Right cardiac atrium (tissue), 5 donors: ENCODE data around the gene ENDOV. TPM values are rescaled to one million over a fixed set of nuclear protein-coding genes. Genes with fewer than 3 reads are reported as not detected.
A peak's percentile ranks its signal among the peaks of the same experiment; 100 is the strongest.

Experiments used
- ATAC-seq, 2 donors: fragments of 200-7000 bp; cut with Tn5 transposase; one replicate each; pipeline versions ENCODE4 v1.8.0 to v1.9.1; 2020; ENCODE audit warnings: moderate library complexity in 2 of 2, mild to moderate bottlenecking in 1 of 2
- DNase-seq, 3 donors: peaks; one replicate each; pipeline ENCODE4 v3.0.0-alpha.2; 2020
- H3K27ac ChIP-seq: one replicate; pipeline ENCODE4 v1.5.1; 2013; ENCODE audit warnings: mild to moderate bottlenecking, low read length, control low read depth, moderate library complexity
- H3K27me3 ChIP-seq: one replicate; pipeline ENCODE4 v1.6.1; 2013; ENCODE audit not compliant: control insufficient read depth, insufficient read depth
- H3K4me1 ChIP-seq: one replicate; pipeline ENCODE4 v1.6.1; 2013; ENCODE audit warnings: low read length; ENCODE audit not compliant: control insufficient read depth, insufficient read depth
- H3K4me3 ChIP-seq: one replicate; pipeline ENCODE4 v1.5.1; 2013; ENCODE audit warnings: low read length, control low read depth
- H3K9me3 ChIP-seq: one replicate; pipeline ENCODE4 v1.6.1; 2013; ENCODE audit warnings: low read length; ENCODE audit not compliant: control insufficient read depth
- WGBS: extraction: QIAGEN DNeasy Blood & Tissue Kit; methylation state at CpG from one replicate; pipeline ENCODE4 v1.1.7; 2013; 5-methylcytosine and 5-hydroxymethylcytosine counted together
- intact Hi-C, 4 donors: fragments of 100-400 bp; cut with DNase I; formaldehyde crosslinking; loops; one replicate each; pipeline versions ENCODE4 v1.11.0 to v1.14.0; 2022 to 2023
- microRNA-seq, 2 donors: library from miRNA; unstranded; fragments of <30 nt; microRNA quantifications; one replicate each; pipeline ENCODE4 v1.2.0, GENCODE V29; 2020 to 2021
- polyA plus RNA-seq: library from polyadenylated mRNA; stranded (reverse); fragments of 200-250 nt; gene quantifications from one replicate; pipeline ENCODE4 v1.2.3, GENCODE V29; 2013
- total RNA-seq, 4 donors: library from RNA; stranded (reverse); fragmentation: NEBNext Ultra II Directional; extraction: Animal tissue kit (Norgen Biotek cat#: 25700); gene quantifications; one replicate each; pipeline ENCODE4 v1.2.1, GENCODE V29; 2021
- donor health status: healthy with polysubstance abuse.
- donor health status: DM: no; HTN: yes; CAD: no.
- donor health status: DM: no; HTN: no; CAD: no.
- donor health status: DM: no; HTN: yes; CAD: no; lungs with severe emphysema.
- donor health status: DM: yes; HTN: yes; CAD: no.

Gene ENDOV
- total and polyA plus RNA-seq, 5 donors = 7.8 to 12.1 (median 9.6) TPM

GRCh38 chr17:80479246-80479566, 64.2 kb downstream of the ENDOV start:
- peak in 2 of 3 donors; percentile 9 to 16 for DNase-seq
- H3K27ac ChIP-seq = no peak overlapping the region
- 51% methylated on average over 9 of the region's 9 CpGs for WGBS
- H3K27me3 ChIP-seq = no peaks in the 10 kb centered on the region
- H3K4me1 ChIP-seq = peaks cover 2% of the 10 kb centered on the region
- no peak overlapping the region for H3K4me3 ChIP-seq
- no peak for ATAC-seq
- H3K9me3 ChIP-seq = no peaks in the 10 kb centered on the region
- intact Hi-C loops = no loop called here

- peaks cover 2% of the 10 kb centered on the region for H3K4me1 ChIP-seq
- H3K27me3 ChIP-seq = no peaks in the 10 kb centered on the region
- no peak overlapping the region for H3K4me3 ChIP-seq
- DNase-seq = peak in 1 of 3 donors; percentile 10
- ATAC-seq = no peak
- intact Hi-C loops = no loop called here
- no peaks in the 10 kb centered on the region for H3K9me3 ChIP-seq
- H3K27ac ChIP-seq = no peak overlapping the region
- WGBS = 84% methylated on average over 7 of the region's 7 CpGs
Measured at GRCh38 chr17:80480248-80480647, 65.3 kb downstream of the ENDOV start.

- Histone ChIP-seq H3K27me3 (no peaks in the 10 kb centered on the region), H3K27ac (no peak overlapping the region), H3K4me1 (peaks cover 2% of the 10 kb centered on the region), H3K4me3 (no peak overlapping the region), H3K9me3 (no peaks in the 10 kb centered on the region)
- intact Hi-C loops = no loop called here
- 38% methylated on average over 21 of the region's 21 CpGs for WGBS
- ATAC-seq = no peak
- peak in 1 of 3 donors; percentile 46 for DNase-seq
Measured at GRCh38 chr17:80481284-80482057, 66.5 kb downstream of the ENDOV start.

- H3K27ac ChIP-seq = no peak overlapping the region
- 84% methylated on average over 4 of the region's 4 CpGs for WGBS
- no peak for ATAC-seq
- H3K4me3 ChIP-seq = no peak overlapping the region
- H3K4me1 ChIP-seq = peaks cover 2% of the 10 kb centered on the region
- H3K27me3 ChIP-seq = no peaks in the 10 kb centered on the region
- intact Hi-C loops = no loop called here
- no peaks in the 10 kb centered on the region for H3K9me3 ChIP-seq
- peak in 1 of 3 donors; percentile 27 for DNase-seq
Measured at GRCh38 chr17:80482058-80482318, 67.0 kb downstream of the ENDOV start.

- Histone ChIP-seq H3K9me3 (no peaks in the 10 kb centered on the region), H3K27me3 (no peaks in the 10 kb centered on the region), H3K4me1 (no peaks in the 10 kb centered on the region), H3K4me3 (no peak overlapping the region), H3K27ac (no peak overlapping the region)
- DNase-seq (peak in 1 of 3 donors; percentile 40), ATAC-seq (no peak)
- intact Hi-C loops = no loop called here
- 52% methylated on average over 16 of the region's 16 CpGs for WGBS
Measured at GRCh38 chr17:80482555-80483308, 67.8 kb downstream of the ENDOV start.

GRCh38 chr17:80485846-80486245, 70.9 kb downstream of the ENDOV start:
- no peak overlapping the region for H3K27ac ChIP-seq
- peak in 1 of 3 donors; percentile 10 for DNase-seq
- H3K4me3 ChIP-seq = no peak overlapping the region
- WGBS = 64% methylated on average over 10 of the region's 10 CpGs
- no peaks in the 10 kb centered on the region for H3K9me3 ChIP-seq
- H3K4me1 ChIP-seq = no peaks in the 10 kb centered on the region
- H3K27me3 ChIP-seq = no peaks in the 10 kb centered on the region
- no peak for ATAC-seq
- intact Hi-C loops = no loop called here

GRCh38 chr17:80486692-80487091, 71.7 kb downstream of the ENDOV start:
- peak in 1 of 3 donors; percentile 30 for DNase-seq
- H3K27me3 ChIP-seq = no peaks in the 10 kb centered on the region
- H3K9me3 ChIP-seq = no peaks in the 10 kb centered on the region
- no peaks in the 10 kb centered on the region for H3K4me1 ChIP-seq
- intact Hi-C loops = no loop called here
- ATAC-seq = no peak
- no peak overlapping the region for H3K4me3 ChIP-seq
- 33% methylated on average over 17 of the region's 17 CpGs for WGBS
- no peak overlapping the region for H3K27ac ChIP-seq

- peak in 1 of 3 donors; percentile 11 for DNase-seq
- no peaks in the 10 kb centered on the region for H3K27me3 ChIP-seq
- H3K27ac ChIP-seq = no peak overlapping the region
- intact Hi-C loops = no loop called here
- 45% methylated on average over 7 of the region's 7 CpGs for WGBS
- no peaks in the 10 kb centered on the region for H3K9me3 ChIP-seq
- no peak overlapping the region for H3K4me3 ChIP-seq
- no peak for ATAC-seq
- peaks cover under 1% of the 10 kb centered on the region for H3K4me1 ChIP-seq
Measured at GRCh38 chr17:80487511-80487910, 72.5 kb downstream of the ENDOV start.

Small RNAs within 50 kb of the gene (microRNA-seq; reads per million reads assigned to microRNA genes)
- 0 reads per million in 2 donors for gene MIR4730

Other genes with a start within 250 kb of the ENDOV start
- gene CARD14, start 245.1 kb upstream of the ENDOV start, total RNA-seq = under 1 TPM in 2 of 4 donors, not detected in 2; 0.14 to 0.20 TPM
- 0.05 TPM for gene CARD14, start 245.1 kb upstream of the ENDOV start, polyA plus RNA-seq
- 10 to 100 TPM; 16.6 to 23.4 (median 19.9) TPM for gene SGSH, start 194.8 kb upstream of the ENDOV start, total RNA-seq
- gene SGSH, start 194.8 kb upstream of the ENDOV start, polyA plus RNA-seq = 13.0 TPM
- 1 to 10 TPM; 5.3 to 7.8 (median 6.8) TPM for gene SLC26A11, start 194.7 kb upstream of the ENDOV start, total RNA-seq
- 4.4 TPM for gene SLC26A11, start 194.7 kb upstream of the ENDOV start, polyA plus RNA-seq
- 10 to 100 TPM; 36.3 to 49.7 (median 43.9) TPM for gene RNF213, start 154.3 kb upstream of the ENDOV start, total RNA-seq
- 28.7 TPM for gene RNF213, start 154.3 kb upstream of the ENDOV start, polyA plus RNA-seq
- not detected for gene NPTX1, start 61.4 kb downstream of the ENDOV start, total RNA-seq
- gene NPTX1, start 61.4 kb downstream of the ENDOV start, polyA plus RNA-seq = 0.02 TPM
- 10 to 100 TPM; 25.0 to 27.0 (median 26.1) TPM for gene RPTOR, start 129.7 kb downstream of the ENDOV start, total RNA-seq
- gene RPTOR, start 129.7 kb downstream of the ENDOV start, polyA plus RNA-seq = 15.2 TPM